Measurements from ENCODE around the gene DYSF. TPM values are rescaled to one million over a fixed set of nuclear protein-coding genes. Genes with fewer than 3 reads are reported as not detected.

DYSF gene
- total RNA-seq, 1 experiment from 2014 or later: 0.89 TPM

GRCh38 chr2:71555798-71556454, 102.6 kb downstream of the DYSF start:
- Histone ChIP-seq H3K9me2 (ENCODE audit: insufficient read depth) (no peaks in the 10 kb centered on the region), H3K79me2 (ENCODE audit: insufficient read depth, low read length) (no peaks in the 10 kb centered on the region), H3K9ac (ENCODE audit: low read length) (no peak overlapping the region), H3K27ac (ENCODE audit: low read depth, low read length) (no peak overlapping the region), H3K4me3 (replicated peaks in 1 of 2; ENCODE audit: low read depth in 1 of 2, low read length in 2 of 2) (no peak overlapping the region), H2AFZ (ENCODE audit: low read depth, low read length, poor library complexity, severe bottlenecking) (no peak overlapping the region), H4K20me1 (ENCODE audit: insufficient read depth) (no peaks in the 10 kb centered on the region), H3K36me3 (ENCODE audit: control insufficient read depth in 1 of 2, insufficient read depth in 2 of 2, low read length in 2 of 2) (no peaks in the 10 kb centered on the region), H3K27me3 (ENCODE audit: insufficient read depth, low read length) (no peaks in the 10 kb centered on the region), H3K4me1 (ENCODE audit: control insufficient read depth in 1 of 2, insufficient read depth in 2 of 2, low read length in 2 of 2) (peaks cover 0 to 10% of the 10 kb centered on the region in 2 experiments; a peak in 1 of 4 replicates), H3K4me2 (ENCODE audit: low read length) (no peak overlapping the region), H3K9me3 (ENCODE audit: control insufficient read depth in 1 of 2, insufficient read depth in 1 of 2, low read depth in 1 of 2, low read length in 2 of 2) (no peaks in the 10 kb centered on the region)
- intact Hi-C loops (cut with micrococcal nuclease): no loop called here
- POLR2A ChIA-PET: no interaction called here
- no TSS peak for BruUV-seq (replicated peaks)
- no peak for TF ChIP-seq FOSL1 (IDR thresholded peaks at IDR 0.05; ENCODE audit: low read depth)
- TF ChIP-seq, protein P1, sequence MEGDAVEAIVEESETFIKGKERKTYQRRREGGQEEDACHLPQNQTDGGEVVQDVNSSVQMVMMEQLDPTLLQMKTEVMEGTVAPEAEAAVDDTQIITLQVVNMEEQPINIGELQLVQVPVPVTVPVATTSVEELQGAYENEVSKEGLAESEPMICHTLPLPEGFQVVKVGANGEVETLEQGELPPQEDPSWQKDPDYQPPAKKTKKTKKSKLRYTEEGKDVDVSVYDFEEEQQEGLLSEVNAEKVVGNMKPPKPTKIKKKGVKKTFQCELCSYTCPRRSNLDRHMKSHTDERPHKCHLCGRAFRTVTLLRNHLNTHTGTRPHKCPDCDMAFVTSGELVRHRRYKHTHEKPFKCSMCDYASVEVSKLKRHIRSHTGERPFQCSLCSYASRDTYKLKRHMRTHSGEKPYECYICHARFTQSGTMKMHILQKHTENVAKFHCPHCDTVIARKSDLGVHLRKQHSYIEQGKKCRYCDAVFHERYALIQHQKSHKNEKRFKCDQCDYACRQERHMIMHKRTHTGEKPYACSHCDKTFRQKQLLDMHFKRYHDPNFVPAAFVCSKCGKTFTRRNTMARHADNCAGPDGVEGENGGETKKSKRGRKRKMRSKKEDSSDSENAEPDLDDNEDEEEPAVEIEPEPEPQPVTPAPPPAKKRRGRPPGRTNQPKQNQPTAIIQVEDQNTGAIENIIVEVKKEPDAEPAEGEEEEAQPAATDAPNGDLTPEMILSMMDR (IDR thresholded peaks at IDR 0.05 in 2 of 3, conservative IDR thresholded peaks at IDR 0.05 in 1 of 3; ENCODE audit: borderline replicate concordance in 1 of 3, insufficient read depth in 1 of 3, low read depth in 2 of 3, low read length in 2 of 3): no peak
- no peak for TF ChIP-seq POLR2A (IDR thresholded peaks at IDR 0.05; ENCODE audit: borderline replicate concordance, extremely low read depth, insufficient read depth, insufficient read length)
- TF ChIP-seq CEBPB (IDR thresholded peaks at IDR 0.05; ENCODE audit: low read depth): no peak
- TF ChIP-seq JUND (IDR thresholded peaks at IDR 0.05): no peak
- TF ChIP-seq EGR1 (IDR thresholded peaks at IDR 0.05; ENCODE audit: low read depth): no peak
- no peak for TF ChIP-seq SRF (IDR thresholded peaks at IDR 0.05; ENCODE audit: low read depth)
- TF ChIP-seq TCF7L2 (IDR thresholded peaks at IDR 0.05; ENCODE audit: borderline replicate concordance, extremely low read depth, insufficient read depth, insufficient read length): no peak
- RAD21 ChIA-PET (ENCODE audit: low non-redundant PET in 1 of 2, low total read pairs in 2 of 2, uncharacterized antibody in 2 of 2, unreplicated experiment in 2 of 2): no interaction called here
- CTCF ChIA-PET: no interaction called here
- ATAC-seq (no peak), DNase-seq (ENCODE audit: low read depth, low spot score) (no peak)
